Esophagus (tissue), 2 donors: Measurements from ENCODE around the gene TSC22D2. TPM values are rescaled to one million over a fixed set of nuclear protein-coding genes. Genes with fewer than 3 reads are reported as not detected.

ENCODE experiments used
- H3K27ac ChIP-seq, 2 donors: one replicate each; pipeline ENCODE4 v1.5.1; 2013; ENCODE audit warnings: low read depth in 2 of 2, mild to moderate bottlenecking in 2 of 2, inconsistent platforms in 1 of 2, low read length in 1 of 2, moderate library complexity in 1 of 2
- H3K27me3 ChIP-seq, 2 donors: one replicate each; pipeline ENCODE4 v1.6.1; 2013; ENCODE audit warnings: low read length in 2 of 2, control low read depth in 1 of 2, mild to moderate bottlenecking in 1 of 2; ENCODE audit not compliant: insufficient read depth in 2 of 2, control insufficient read depth in 1 of 2
- H3K36me3 ChIP-seq, 2 donors: one replicate each; pipeline ENCODE4 v1.6.1; 2013; ENCODE audit warnings: low read length in 1 of 2; ENCODE audit not compliant: control insufficient read depth in 2 of 2, insufficient read depth in 2 of 2
- H3K4me1 ChIP-seq, 2 donors: one replicate each; pipeline ENCODE4 v1.6.1; 2013; ENCODE audit warnings: low read length in 1 of 2; ENCODE audit not compliant: control insufficient read depth in 2 of 2, insufficient read depth in 2 of 2
- H3K4me3 ChIP-seq, 2 donors: one replicate each; pipeline ENCODE4 v1.5.1; 2013; ENCODE audit warnings: low read length in 2 of 2, mild to moderate bottlenecking in 2 of 2, low read depth in 1 of 2, moderate library complexity in 1 of 2
- H3K9me3 ChIP-seq, 2 donors: one replicate each; pipeline ENCODE4 v1.6.1; 2013; ENCODE audit warnings: mild to moderate bottlenecking in 2 of 2, low read depth in 1 of 2, low read length in 1 of 2, moderate library complexity in 1 of 2; ENCODE audit not compliant: control insufficient read depth in 2 of 2, insufficient read depth in 1 of 2
- WGBS, 2 donors: extraction: QIAGEN DNeasy Blood & Tissue Kit; methylation state at CpG; one replicate each; pipeline ENCODE4 v1.1.7; 2013; 5-methylcytosine and 5-hydroxymethylcytosine counted together
- polyA plus RNA-seq, 2 donors: library from polyadenylated mRNA; stranded (reverse); fragments of 200-250 nt; gene quantifications; one replicate each; pipeline ENCODE4 v1.2.3, GENCODE V29; 2013
- donor health status: healthy with polysubstance abuse.
- donor health status: Bipolar disorder and iron deficiency.

The TSC22D2 gene
- polyA plus RNA-seq, 2 donors: 10.3 to 27.5 TPM

DNA sequence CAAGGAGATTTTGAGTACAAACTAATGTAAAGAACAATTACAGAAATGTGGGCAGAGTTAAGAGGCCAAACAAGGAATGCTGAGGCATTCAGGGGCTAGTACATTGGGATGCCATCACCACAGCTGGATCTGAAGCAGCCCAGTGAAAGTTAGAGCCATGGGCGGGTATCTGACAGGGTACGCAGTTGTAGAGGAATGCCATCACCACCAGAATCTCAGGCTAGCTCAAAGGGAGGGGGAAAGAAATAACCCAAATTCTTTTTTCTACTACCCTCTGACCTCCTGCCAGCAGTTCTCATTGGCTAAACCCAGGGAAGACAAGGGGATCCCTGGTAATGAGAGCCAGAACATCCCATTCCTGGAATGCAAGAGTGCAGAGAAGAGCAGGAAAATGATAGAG is 9.0 kb upstream of the TSC22D2 start:
- Histone ChIP-seq H3K4me3 (no peak overlapping the region), H3K36me3 (no peaks in the 10 kb centered on the region), H3K27me3 (no peaks in the 10 kb centered on the region), H3K9me3 (no peaks in the 10 kb centered on the region), H3K27ac (no peak overlapping the region), H3K4me1 (no peaks in the 10 kb centered on the region)
- WGBS, 2 donors: 94 to 95% methylated on average over 2 of the region's 2 CpGs

GRCh38 chr3:150401285-150401684 is 6.8 kb upstream of the TSC22D2 start:
- no peaks in the 10 kb centered on the region for H3K36me3 ChIP-seq
- H3K27ac ChIP-seq: no peak overlapping the region
- H3K27me3 ChIP-seq: no peaks in the 10 kb centered on the region
- no peaks in the 10 kb centered on the region for H3K4me1 ChIP-seq
- 70 to 94% methylated on average over 3 of the region's 3 CpGs for whole genome bisulfite sequencing, 2 donors
- no peak overlapping the region for H3K4me3 ChIP-seq
- no peaks in the 10 kb centered on the region for H3K9me3 ChIP-seq

DNA sequence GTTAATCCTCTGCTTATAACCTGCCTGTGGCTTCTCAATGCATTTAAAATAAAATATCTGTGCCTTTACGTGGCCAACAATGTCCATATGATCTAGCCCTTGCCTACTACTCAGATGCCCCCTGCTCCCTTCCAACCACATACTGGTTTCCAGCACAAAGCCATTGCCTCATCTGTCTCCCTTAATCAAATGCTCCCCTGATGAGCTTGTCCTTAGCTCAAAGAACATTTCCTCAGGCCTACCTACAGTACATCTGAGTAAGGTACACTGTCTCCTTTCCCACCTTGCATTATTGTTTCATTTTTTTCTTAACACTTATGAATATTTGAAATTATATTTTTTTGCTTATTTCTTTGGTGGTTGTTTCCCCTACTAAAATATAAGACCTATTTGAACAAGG is 5.9 kb upstream of the TSC22D2 start:
- WGBS, 2 donors: 87 to 96% methylated on average over 1 of the region's 1 CpG
- Histone ChIP-seq H3K4me1 (no peaks in the 10 kb centered on the region), H3K4me3 (no peak overlapping the region), H3K9me3 (no peaks in the 10 kb centered on the region), H3K27ac (no peak overlapping the region), H3K36me3 (no peaks in the 10 kb centered on the region), H3K27me3 (no peaks in the 10 kb centered on the region)

DNA sequence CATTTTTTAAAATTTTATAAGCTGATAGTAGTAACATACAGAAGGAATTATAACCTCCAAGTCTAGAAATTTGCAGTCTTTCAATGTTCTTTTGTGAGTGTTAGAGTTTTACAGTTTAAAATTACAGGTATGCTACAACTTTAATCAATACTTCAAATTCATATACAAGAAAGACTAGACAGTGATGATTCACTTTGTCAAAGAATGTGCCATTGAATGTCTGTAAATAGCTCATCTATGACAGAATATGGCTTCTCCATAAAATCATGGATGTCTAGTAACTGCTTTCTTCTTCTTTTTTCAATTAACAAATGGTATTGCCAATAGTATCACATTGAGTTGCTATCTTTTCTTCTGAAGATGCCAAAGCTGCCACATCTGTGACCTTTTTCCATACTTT is 4.1 kb upstream of the TSC22D2 start:
- H3K4me1 ChIP-seq: no peaks in the 10 kb centered on the region
- no peaks in the 10 kb centered on the region for H3K36me3 ChIP-seq
- H3K9me3 ChIP-seq: no peaks in the 10 kb centered on the region
- no peak overlapping the region for H3K27ac ChIP-seq
- no peak overlapping the region for H3K4me3 ChIP-seq
- no peaks in the 10 kb centered on the region for H3K27me3 ChIP-seq

DNA sequence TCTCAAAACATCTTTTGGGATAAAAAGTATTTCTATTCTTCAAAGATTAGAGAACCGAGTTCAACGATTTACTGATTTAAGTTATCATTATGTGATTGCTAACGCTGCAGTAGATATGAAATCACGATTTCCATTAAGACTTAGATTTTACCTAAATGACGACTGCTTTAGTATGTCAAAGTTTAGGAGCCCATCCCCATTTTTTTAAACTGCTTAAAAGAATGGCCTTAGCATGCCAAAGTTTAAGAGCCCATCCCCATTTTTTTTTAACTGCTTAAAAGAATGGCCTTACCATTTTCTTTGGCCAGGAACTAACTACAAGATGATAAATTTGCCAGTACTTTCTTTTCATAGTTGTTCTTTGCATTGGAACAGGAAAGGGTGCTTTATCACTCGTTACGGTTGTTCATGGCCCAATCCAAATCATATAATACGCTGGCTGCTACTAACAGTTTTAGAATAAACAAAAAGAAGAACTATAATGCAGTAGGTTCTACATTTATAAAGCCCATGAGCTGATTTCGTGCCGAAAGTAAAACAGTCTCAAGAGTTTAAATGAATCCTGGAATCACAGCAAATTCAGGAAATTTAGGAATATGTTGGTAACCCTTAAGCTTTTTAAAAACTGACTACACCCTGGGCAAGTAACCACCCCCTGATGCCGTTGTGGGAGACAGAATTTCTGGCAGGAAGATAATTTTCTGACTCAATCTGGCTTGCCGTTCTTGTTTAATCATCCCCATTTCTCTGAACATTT is 869 bp upstream of the TSC22D2 start:
- WGBS, 2 donors: 23 to 30% methylated on average over 12 of the region's 12 CpGs
- no peaks in the 10 kb centered on the region for H3K27me3 ChIP-seq
- peaks cover 0 to 3% of the 10 kb centered on the region in 2 donors for H3K9me3 ChIP-seq
- peak overlapping the region in 1 of 2 donors; percentile 83 for H3K4me3 ChIP-seq
- H3K4me1 ChIP-seq: no peaks in the 10 kb centered on the region
- peaks cover 0 to 6% of the 10 kb centered on the region in 2 donors for H3K36me3 ChIP-seq
- H3K27ac ChIP-seq: peak overlapping the region; percentile 82 to 100

DNA sequence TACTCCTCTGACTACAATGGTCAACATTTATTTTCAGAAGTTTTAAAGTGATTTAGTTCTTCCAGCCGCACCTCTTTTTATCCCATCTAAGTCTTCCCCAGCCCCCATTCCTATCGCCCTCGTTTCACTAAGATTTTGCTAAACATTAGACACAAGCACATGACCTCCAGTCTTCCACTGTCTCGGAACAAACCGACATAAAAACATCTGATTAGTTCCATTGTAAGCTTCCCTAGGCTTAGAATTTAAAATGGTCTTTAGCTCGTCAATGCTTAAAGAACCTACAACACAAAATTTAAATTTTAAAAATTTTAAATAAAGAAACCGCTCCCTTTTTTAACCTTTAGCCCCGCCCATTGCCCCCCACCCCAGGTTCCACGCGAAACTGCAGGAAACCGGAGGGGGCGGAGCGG is 284 bp upstream of the TSC22D2 start:
- 0% methylated on average over 13 of the region's 13 CpGs for WGBS, 2 donors
- Histone ChIP-seq H3K4me3 (peak overlapping the region; percentile 83 to 100), H3K36me3 (peaks cover 0 to 6% of the 10 kb centered on the region in 2 donors), H3K9me3 (peaks cover 0 to 3% of the 10 kb centered on the region in 2 donors), H3K27me3 (no peaks in the 10 kb centered on the region), H3K27ac (peak overlapping the region; percentile 99 to 100), H3K4me1 (no peaks in the 10 kb centered on the region)

DNA sequence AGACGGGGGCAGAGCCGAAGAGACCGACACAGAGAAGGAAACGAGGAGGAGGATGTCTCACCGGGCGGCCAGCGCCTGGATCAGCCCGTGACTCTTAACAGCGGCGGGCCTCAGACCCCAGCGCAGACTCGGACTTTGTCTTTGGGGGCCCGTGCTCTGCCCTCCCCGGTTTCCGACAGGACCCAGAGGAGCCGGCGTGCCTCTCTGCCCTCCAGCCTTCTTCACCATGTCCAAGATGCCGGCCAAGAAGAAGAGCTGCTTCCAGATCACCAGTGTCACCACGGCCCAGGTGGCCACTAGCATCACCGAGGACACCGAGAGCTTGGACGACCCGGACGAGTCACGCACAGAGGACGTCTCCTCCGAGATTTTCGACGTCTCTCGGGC is 1.0 kb downstream of the TSC22D2 start:
- Histone ChIP-seq H3K27ac (peak overlapping the region; percentile 99 to 100), H3K4me1 (no peaks in the 10 kb centered on the region), H3K36me3 (peaks cover 0 to 6% of the 10 kb centered on the region in 2 donors), H3K27me3 (no peaks in the 10 kb centered on the region), H3K4me3 (peak overlapping the region; percentile 83 to 100), H3K9me3 (peaks cover 0 to 3% of the 10 kb centered on the region in 2 donors)
- 0% methylated on average over 25 to 30 of the region's 30 CpGs for WGBS, 2 donors

DNA sequence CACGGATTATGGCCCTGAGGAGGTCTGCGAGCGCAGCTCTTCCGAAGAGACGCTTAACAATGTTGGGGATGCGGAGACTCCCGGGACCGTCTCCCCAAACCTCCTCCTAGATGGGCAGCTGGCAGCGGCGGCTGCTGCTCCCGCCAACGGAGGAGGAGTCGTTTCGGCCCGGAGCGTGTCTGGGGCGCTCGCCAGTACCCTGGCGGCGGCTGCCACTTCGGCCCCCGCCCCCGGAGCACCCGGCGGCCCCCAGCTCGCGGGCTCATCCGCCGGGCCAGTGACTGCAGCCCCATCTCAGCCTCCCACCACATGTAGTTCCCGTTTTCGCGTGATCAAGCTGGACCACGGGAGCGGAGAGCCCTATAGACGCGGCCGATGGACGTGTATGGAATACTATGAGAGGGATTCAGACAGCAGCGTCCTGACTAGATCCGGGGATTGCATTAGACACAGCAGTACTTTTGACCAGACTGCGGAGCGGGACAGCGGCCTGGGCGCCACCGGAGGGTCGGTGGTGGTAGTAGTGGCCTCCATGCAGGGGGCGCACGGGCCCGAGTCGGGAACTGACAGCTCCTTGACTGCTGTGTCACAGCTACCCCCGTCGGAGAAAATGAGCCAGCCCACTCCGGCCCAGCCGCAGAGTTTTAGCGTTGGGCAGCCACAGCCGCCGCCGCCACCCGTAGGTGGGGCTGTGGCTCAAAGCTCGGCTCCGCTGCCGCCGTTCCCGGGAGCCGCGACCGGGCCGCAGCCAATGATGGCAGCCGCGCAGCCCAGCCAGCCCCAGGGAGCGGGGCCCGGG is 1.6 kb downstream of the TSC22D2 start:
- Histone ChIP-seq H3K9me3 (peaks cover 0 to 3% of the 10 kb centered on the region in 2 donors), H3K4me1 (no peaks in the 10 kb centered on the region), H3K27me3 (no peaks in the 10 kb centered on the region), H3K36me3 (peaks cover 0 to 6% of the 10 kb centered on the region in 2 donors), H3K4me3 (peak overlapping the region; percentile 83 to 100), H3K27ac (peak overlapping the region; percentile 99 to 100)
- WGBS, 2 donors: 0% methylated on average over 66 to 72 of the region's 72 CpGs

DNA sequence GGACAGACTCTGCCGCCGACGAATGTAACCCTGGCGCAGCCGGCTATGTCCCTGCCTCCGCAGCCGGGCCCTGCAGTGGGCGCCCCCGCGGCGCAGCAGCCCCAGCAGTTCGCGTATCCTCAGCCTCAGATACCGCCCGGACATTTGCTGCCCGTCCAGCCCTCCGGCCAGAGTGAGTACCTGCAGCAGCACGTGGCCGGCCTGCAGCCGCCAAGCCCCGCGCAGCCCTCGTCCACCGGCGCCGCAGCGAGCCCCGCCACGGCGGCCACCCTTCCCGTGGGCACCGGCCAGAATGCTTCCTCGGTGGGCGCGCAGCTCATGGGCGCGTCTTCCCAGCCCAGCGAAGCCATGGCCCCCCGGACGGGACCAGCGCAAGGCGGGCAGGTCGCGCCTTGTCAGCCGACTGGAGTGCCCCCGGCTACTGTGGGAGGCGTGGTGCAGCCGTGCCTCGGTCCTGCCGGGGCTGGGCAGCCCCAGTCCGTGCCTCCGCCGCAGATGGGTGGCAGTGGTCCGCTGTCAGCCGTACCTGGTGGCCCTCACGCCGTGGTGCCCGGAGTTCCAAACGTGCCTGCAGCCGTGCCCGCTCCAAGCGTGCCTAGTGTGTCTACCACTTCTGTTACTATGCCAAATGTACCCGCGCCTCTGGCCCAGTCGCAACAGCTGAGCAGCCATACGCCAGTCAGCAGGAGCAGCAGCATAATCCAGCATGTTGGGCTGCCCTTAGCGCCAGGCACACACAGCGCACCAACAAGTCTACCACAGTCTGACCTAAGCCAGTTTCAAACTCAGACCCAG is 2.4 kb downstream of the TSC22D2 start:
- peaks cover 0 to 6% of the 10 kb centered on the region in 2 donors for H3K36me3 ChIP-seq
- H3K27ac ChIP-seq: peak overlapping the region; percentile 99 to 100
- peak overlapping the region; percentile 83 to 100 for H3K4me3 ChIP-seq
- peaks cover 2% of the 10 kb centered on the region in 2 donors for H3K4me1 ChIP-seq
- no peaks in the 10 kb centered on the region for H3K27me3 ChIP-seq
- WGBS, 2 donors: 0% methylated on average over 51 to 68 of the region's 68 CpGs
- peaks cover 0 to 3% of the 10 kb centered on the region in 2 donors for H3K9me3 ChIP-seq
